Hepatocyte (in vitro differentiated cells): ENCODE measurements around the gene SLC2A5. TPM values are rescaled to one million over a fixed set of nuclear protein-coding genes. Genes with fewer than 3 reads are reported as not detected.

Source experiments
- DNase-seq: peaks from one replicate; pipeline ENCODE4 v3.0.0-alpha.2; 2016; ENCODE audit warnings: low spot score
- H2AFZ ChIP-seq: fragments of 200-600 bp; sonication (generic); 2 replicates; pipeline ENCODE4 v1.6.0; 2016; ENCODE audit warnings: antibody characterized with exemption, mild to moderate bottlenecking
- H3K27ac ChIP-seq: fragments of 200-600 bp; sonication (generic); 2 replicates; pipeline ENCODE4 v1.5.1; 2016; ENCODE audit warnings: mild to moderate bottlenecking
- H3K27me3 ChIP-seq: fragments of 200-600 bp; sonication (generic); 2 replicates; pipeline ENCODE4 v1.6.1; 2016
- H3K36me3 ChIP-seq: fragments of 200-600 bp; sonication (generic); replicated peaks from 2 replicates; pipeline ENCODE4 v1.5.1; 2016; ENCODE audit warnings: low read depth; ENCODE audit not compliant: insufficient read depth
- H3K4me1 ChIP-seq: fragments of 200-600 bp; sonication (generic); 2 replicates; pipeline ENCODE4 v1.5.1; 2016; ENCODE audit warnings: mild to moderate bottlenecking, moderate library complexity; ENCODE audit not compliant: insufficient read depth
- H3K4me2 ChIP-seq: fragments of 200-600 bp; sonication (generic); 2 replicates; pipeline ENCODE4 v1.6.0; 2016
- H3K4me3 ChIP-seq: fragments of 200-600 bp; sonication (generic); 2 replicates; pipeline ENCODE4 v1.5.1; 2016; ENCODE audit warnings: mild to moderate bottlenecking
- H3K79me2 ChIP-seq: fragments of 200-600 bp; sonication (generic); 2 replicates; pipeline ENCODE4 v1.6.0; 2017; ENCODE audit warnings: mild to moderate bottlenecking
- H3K9me2 ChIP-seq: fragments of 200-600 bp; sonication (generic); replicated peaks from 2 replicates; pipeline ENCODE4 v1.6.0; 2017; ENCODE audit warnings: mild to moderate bottlenecking; ENCODE audit not compliant: insufficient read depth
- H3K9me3 ChIP-seq: fragments of 200-600 bp; sonication (generic); 2 replicates; pipeline ENCODE4 v1.5.1; 2016; ENCODE audit warnings: low read depth, mild to moderate bottlenecking
- H4K20me1 ChIP-seq: fragments of 200-600 bp; sonication (generic); 2 replicates; pipeline ENCODE4 v1.6.0; 2016; ENCODE audit warnings: mild to moderate bottlenecking; ENCODE audit not compliant: insufficient read depth, poor library complexity, severe bottlenecking
- CTCF ChIP-seq: fragments of 200-600 bp; sonication (generic); IDR thresholded peaks from 2 replicates; pipeline ENCODE4 v1.5.1; 2016; ENCODE audit warnings: antibody characterized with exemption, mild to moderate bottlenecking; ENCODE audit not compliant: poor library complexity
- EZH2 ChIP-seq: fragments of 200-600 bp; sonication (generic); IDR thresholded peaks from 2 replicates; pipeline ENCODE4 v1.6.1; 2016; ENCODE audit warnings: antibody characterized with exemption, mild to moderate bottlenecking, borderline replicate concordance
- EZH2phosphoT487 ChIP-seq: fragments of 200-600 bp; sonication (generic); IDR thresholded peaks from one replicate; pipeline ENCODE4 v1.6.1; 2018; ENCODE audit warnings: antibody characterized with exemption, mild to moderate bottlenecking, low read depth, moderate library complexity; ENCODE audit not compliant: unreplicated experiment, severe bottlenecking
- WGBS: methylation state at CpG from one replicate; pipeline ENCODE4 v1.1.6; 2016; ENCODE audit warnings: low lambda C conversion rate; ENCODE audit errors: missing lambda C conversion rate; 5-methylcytosine and 5-hydroxymethylcytosine counted together
- polyA plus RNA-seq: library from polyadenylated mRNA; unstranded; fragments of >200 nt; fragmentation: Nextera tagmentation; extraction: Ambion mirVana; gene quantifications from 2 replicates; pipeline ENCODE4 v1.2.1, GENCODE V29; 2016
- total RNA-seq: library from RNA; depleted of rRNA; stranded (reverse); fragments of >200 nt; gene quantifications from 2 replicates; pipeline ENCODE4 v1.2.3, GENCODE V29; 2014

SLC2A5 gene
- total and polyA plus RNA-seq, 2 experiments from 2014 or later = 7.2 to 8.2 TPM

- H3K27ac ChIP-seq = no peak overlapping the region
- H3K27me3 ChIP-seq = no peaks in the 10 kb centered on the region
- H3K4me3 ChIP-seq = no peak overlapping the region
- H3K79me2 ChIP-seq = no peaks in the 10 kb centered on the region
- 72% methylated on average over 4 of the region's 4 CpGs for WGBS
- no peak for DNase-seq
- H3K4me2 ChIP-seq = peak overlapping the region; percentile 22
- H3K4me1 ChIP-seq = peaks cover 5% of the 10 kb centered on the region
- no peak overlapping the region for H2AFZ ChIP-seq
- no peaks in the 10 kb centered on the region for H3K9me3 ChIP-seq
- no peaks in the 10 kb centered on the region for H3K36me3 ChIP-seq
- no peaks in the 10 kb centered on the region for H4K20me1 ChIP-seq
- TF ChIP-seq CTCF (no peak), EZH2phosphoT487 (no peak), EZH2 (no peak)
- H3K9me2 ChIP-seq = no peaks in the 10 kb centered on the region
Observed at GRCh38 chr1:9068981-9069325, 482 bp downstream of the SLC2A5 start.

DNA sequence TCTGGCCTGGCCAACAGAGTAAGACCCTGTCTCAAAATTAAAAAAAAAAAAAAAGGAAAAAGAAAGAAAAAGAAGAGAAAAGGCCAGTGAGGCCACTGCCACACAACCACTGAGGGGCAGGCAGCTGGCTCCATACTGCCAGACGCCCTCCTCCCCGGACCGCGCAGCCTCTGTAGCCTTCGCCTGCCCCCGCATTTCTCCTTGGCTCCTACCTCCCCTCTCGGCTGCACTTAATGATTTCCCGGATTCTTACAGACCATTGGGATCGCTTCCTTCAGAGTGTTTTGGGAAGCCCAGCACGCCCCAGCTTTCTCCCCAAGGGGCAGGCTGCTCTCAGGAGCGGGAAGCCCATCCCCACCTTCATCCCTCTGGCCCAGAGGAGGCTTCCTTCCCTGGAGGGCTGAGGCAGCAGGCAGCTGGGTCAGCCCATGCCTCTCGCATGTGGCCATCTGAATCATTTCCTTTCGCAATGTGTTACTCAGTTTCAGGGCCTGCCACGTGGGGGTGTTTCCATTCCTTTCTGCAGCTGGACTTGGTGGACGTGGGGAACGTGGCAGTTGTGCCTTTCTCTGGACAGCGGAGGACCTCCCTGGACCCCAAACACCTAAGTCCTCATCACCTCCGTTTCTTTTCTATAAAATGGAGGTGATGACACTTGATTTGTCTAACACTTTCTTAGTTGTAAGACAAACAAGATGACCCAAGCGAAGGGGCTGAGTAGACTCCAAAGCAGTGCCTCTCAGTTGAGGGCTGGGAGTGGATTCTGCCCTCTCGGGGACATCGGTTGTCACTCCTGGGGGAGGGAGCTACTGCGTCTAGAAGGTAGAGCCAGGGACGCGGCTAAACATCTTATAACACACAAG lies 2.3 kb downstream of the SLC2A5 start:
- H3K9me2 ChIP-seq = no peaks in the 10 kb centered on the region
- H3K4me2 ChIP-seq = no peak overlapping the region

DNA sequence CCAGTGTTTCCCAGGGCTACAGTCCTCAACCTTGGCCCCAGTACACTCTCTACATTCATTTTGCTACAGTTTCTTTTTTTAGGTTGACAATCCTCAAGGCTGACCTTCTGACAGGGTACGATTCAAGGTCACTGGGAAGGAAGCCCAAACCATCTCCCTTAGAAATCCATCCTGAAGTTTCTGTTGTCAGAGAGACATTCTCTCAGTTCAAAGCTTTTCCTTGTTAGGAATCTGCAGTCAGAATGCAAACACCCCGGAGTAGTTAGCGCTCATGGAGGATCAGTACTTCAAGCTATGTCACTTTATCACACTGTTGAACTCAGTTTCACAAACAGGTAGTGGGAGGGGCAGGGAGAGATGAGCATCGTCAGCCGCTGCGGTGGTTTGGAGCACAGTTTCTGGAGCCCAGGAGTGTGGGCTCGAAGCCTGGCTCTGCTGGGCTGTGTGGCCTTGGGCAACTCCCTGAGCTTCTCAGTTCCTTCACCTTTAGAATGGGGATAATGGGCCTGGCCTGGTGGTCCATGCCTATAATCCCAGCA lies 4.2 kb downstream of the SLC2A5 start:
- no peak overlapping the region for H3K4me3 ChIP-seq
- no peaks in the 10 kb centered on the region for H4K20me1 ChIP-seq
- H3K4me2 ChIP-seq = no peak overlapping the region
- no peaks in the 10 kb centered on the region for H3K36me3 ChIP-seq
- DNase-seq = no peak
- WGBS = 67% methylated on average over 7 of the region's 7 CpGs
- no peaks in the 10 kb centered on the region for H3K9me2 ChIP-seq
- H3K4me1 ChIP-seq = peaks cover 5% of the 10 kb centered on the region
- H3K79me2 ChIP-seq = no peaks in the 10 kb centered on the region
- H3K27ac ChIP-seq = no peak overlapping the region
- no peak overlapping the region for H2AFZ ChIP-seq
- no peaks in the 10 kb centered on the region for H3K9me3 ChIP-seq
- no peaks in the 10 kb centered on the region for H3K27me3 ChIP-seq
- TF ChIP-seq EZH2 (no peak), CTCF (no peak), EZH2phosphoT487 (no peak)

More for the DNA sequence above, 2.3 kb downstream of the SLC2A5 start:
- H2AFZ ChIP-seq = no peak overlapping the region
- H3K36me3 ChIP-seq = no peaks in the 10 kb centered on the region
- no peaks in the 10 kb centered on the region for H3K27me3 ChIP-seq
- DNase-seq = no peak
- no peaks in the 10 kb centered on the region for H4K20me1 ChIP-seq
- H3K27ac ChIP-seq = no peak overlapping the region
- H3K79me2 ChIP-seq = no peaks in the 10 kb centered on the region
- H3K9me3 ChIP-seq = no peaks in the 10 kb centered on the region
- TF ChIP-seq EZH2 (no peak), EZH2phosphoT487 (no peak), CTCF (no peak)
- no peak overlapping the region for H3K4me3 ChIP-seq
- WGBS = 87% methylated on average over 24 of the region's 24 CpGs
- H3K4me1 ChIP-seq = peaks cover 5% of the 10 kb centered on the region
